ENCODE measurements around the gene RPL23. TPM values are rescaled to one million over a fixed set of nuclear protein-coding genes. Genes with fewer than 3 reads are reported as not detected.

The RPL23 gene
- total and polyA plus RNA-seq, 9 of the 15 experiments (the other 6 are each of a cell fraction or from before 2014, with no cell fraction given) = 1,745 to 3,667 (median 3,096) TPM

DNA sequence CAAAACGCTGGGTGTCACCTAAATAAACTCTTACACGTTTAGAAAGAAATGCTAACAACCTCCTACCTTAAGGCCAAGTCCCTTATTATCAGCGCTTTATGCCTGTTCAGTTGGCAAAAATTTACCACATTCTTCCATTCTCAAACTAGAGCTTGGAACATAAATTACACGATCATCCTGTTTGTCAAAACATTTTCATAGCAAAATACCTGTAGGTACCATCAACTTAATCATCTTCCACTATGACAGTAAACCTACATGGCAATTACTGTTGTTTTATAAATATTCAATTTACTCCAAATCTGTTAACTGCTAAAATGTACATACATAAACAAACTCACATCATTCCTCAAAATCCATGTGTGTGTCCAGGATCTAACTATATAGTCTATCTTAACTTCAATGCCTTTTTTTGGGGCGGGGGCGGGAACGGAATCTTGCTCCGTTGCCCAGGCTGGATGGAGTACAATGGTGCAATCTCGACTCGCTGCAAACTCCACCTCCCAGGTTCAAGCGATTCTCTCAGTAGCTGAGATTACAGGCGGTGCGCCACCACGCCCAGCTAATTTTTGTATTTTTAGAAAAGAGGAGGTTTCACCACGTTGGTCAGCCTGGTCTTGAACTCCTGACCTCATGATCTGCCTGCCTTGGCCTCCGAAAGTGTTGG is 4.4 kb downstream of the RPL23 start:
- H2AFZ ChIP-seq (ENCODE audit: low read depth, low read length) = no peak overlapping the region
- ATAC-seq = no peak
- peaks cover 62% of the 10 kb centered on the region for H3K36me3 ChIP-seq (ENCODE audit: control insufficient read depth, insufficient read depth, low read length)
- intact Hi-C loops (cut with micrococcal nuclease) = no loop called here
- FAIRE-seq = no peak
- in situ Hi-C loops (cut with MboI) = no loop called here
- peaks cover 14 to 15% of the 10 kb centered on the region in 2 experiments; a peak in 4 of 5 replicates for H3K4me1 ChIP-seq (replicated peaks in 1 of 2; ENCODE audit: control insufficient read depth in 2 of 2, insufficient read depth in 2 of 2, low read length in 2 of 2)
- H3K9me3 ChIP-seq (replicated peaks; ENCODE audit: control insufficient read depth, insufficient read depth, low read depth, low read length) = no peaks in the 10 kb centered on the region
- WGBS (ENCODE audit: insufficient coverage, low coverage, missing lambda C conversion rate) = 72% methylated on average over 15 of the region's 16 CpGs
- H3K27me3 ChIP-seq (ENCODE audit: control insufficient read depth in 2 of 2, insufficient read depth in 2 of 2, low read length in 2 of 2) = no peaks in the 10 kb centered on the region
- no TSS peak for BruUV-seq (replicated peaks)
- no peak overlapping the region for H3K4me3 ChIP-seq
- peaks cover 9% of the 10 kb centered on the region for H3K9me1 ChIP-seq (ENCODE audit: control insufficient read depth, insufficient read depth, low read length)
- H3K27ac ChIP-seq (ENCODE audit: extremely low read depth, low read depth, low read length) = no peak overlapping the region
- no peak overlapping the region for H3K9ac ChIP-seq (ENCODE audit: insufficient read depth in 1 of 2, low read depth in 2 of 2, low read length in 2 of 2)
- peaks cover 51% of the 10 kb centered on the region for H3K79me2 ChIP-seq (ENCODE audit: control insufficient read depth, insufficient read depth, low read length)
- ChIA-PET POLR2A (interaction anchor here (0.9 to 2.8 kb wide), 9 partner anchors 9 to 23 kb away, joined by 3 to 17 read pairs (median 5); partner anchors contain the start of gene LASP1), CTCF (ENCODE audit: low intra/inter-chr PET ratio) (no interaction called here)
- H3K4me2 ChIP-seq (ENCODE audit: insufficient read depth, low read length) = no peak overlapping the region
- DNase-seq (ENCODE audit: extremely low read depth in 1 of 4, low spot score in 3 of 4) = no peak
- H4K20me1 ChIP-seq (replicated peaks; ENCODE audit: control insufficient read depth, insufficient read depth, low read length) = peaks cover 32% of the 10 kb centered on the region
- TF ChIP-seq SUPT5H (IDR thresholded peaks at IDR 0.05) (peak; percentile 66), DMBX1 (CRISPR knock-in tag; IDR thresholded peaks at IDR 0.05; ENCODE audit: borderline replicate concordance) (no peak), CREM (IDR thresholded peaks at IDR 0.05; ENCODE audit: low read depth) (no peak), HDAC3 (IDR thresholded peaks at IDR 0.05; ENCODE audit: borderline replicate concordance, partially characterized antibody) (no peak), CHD1 (IDR thresholded peaks at IDR 0.05; ENCODE audit: low read length) (no peak), KDM1A (IDR thresholded peaks at IDR 0.05) (peak in 1 of 2 experiments; percentile 45; a peak in 1 of 4 replicates), TAL1 (IDR thresholded peaks at IDR 0.05) (no peak), RBM17 (IDR thresholded peaks at IDR 0.05; ENCODE audit: borderline replicate concordance, low read depth, low read length) (no peak), NELFE (IDR thresholded peaks at IDR 0.05; ENCODE audit: insufficient read depth, insufficient read length) (no peak), FOXJ2 (tag; IDR thresholded peaks at IDR 0.05) (no peak), RBBP5 (IDR thresholded peaks at IDR 0.05; ENCODE audit: borderline replicate concordance, insufficient read depth, low read length, poor library complexity, severe bottlenecking) (no peak), KAT2B (IDR thresholded peaks at IDR 0.05; ENCODE audit: low read depth, low read length) (no peak), ZBTB17 (CRISPR knock-in tag; IDR thresholded peaks at IDR 0.05) (no peak)
- TF ChIP-seq, protein P1, sequence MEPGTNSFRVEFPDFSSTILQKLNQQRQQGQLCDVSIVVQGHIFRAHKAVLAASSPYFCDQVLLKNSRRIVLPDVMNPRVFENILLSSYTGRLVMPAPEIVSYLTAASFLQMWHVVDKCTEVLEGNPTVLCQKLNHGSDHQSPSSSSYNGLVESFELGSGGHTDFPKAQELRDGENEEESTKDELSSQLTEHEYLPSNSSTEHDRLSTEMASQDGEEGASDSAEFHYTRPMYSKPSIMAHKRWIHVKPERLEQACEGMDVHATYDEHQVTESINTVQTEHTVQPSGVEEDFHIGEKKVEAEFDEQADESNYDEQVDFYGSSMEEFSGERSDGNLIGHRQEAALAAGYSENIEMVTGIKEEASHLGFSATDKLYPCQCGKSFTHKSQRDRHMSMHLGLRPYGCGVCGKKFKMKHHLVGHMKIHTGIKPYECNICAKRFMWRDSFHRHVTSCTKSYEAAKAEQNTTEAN (CRISPR knock-in tag; IDR thresholded peaks at IDR 0.05) = no peak
- TF ChIP-seq, protein P2, sequence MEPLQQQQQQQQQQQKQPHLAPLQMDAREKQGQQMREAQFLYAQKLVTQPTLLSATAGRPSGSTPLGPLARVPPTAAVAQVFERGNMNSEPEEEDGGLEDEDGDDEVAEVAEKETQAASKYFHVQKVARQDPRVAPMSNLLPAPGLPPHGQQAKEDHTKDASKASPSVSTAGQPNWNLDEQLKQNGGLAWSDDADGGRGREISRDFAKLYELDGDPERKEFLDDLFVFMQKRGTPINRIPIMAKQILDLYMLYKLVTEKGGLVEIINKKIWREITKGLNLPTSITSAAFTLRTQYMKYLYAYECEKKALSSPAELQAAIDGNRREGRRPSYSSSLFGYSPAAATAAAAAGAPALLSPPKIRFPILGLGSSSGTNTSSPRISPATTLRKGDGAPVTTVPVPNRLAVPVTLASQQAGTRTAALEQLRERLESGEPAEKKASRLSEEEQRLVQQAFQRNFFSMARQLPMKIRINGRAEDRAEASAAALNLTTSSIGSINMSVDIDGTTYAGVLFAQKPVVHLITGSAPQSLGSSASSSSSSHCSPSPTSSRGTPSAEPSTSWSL (CRISPR knock-in tag; IDR thresholded peaks at IDR 0.05; ENCODE audit: borderline replicate concordance) = no peak
- TF ChIP-seq, protein P3, sequence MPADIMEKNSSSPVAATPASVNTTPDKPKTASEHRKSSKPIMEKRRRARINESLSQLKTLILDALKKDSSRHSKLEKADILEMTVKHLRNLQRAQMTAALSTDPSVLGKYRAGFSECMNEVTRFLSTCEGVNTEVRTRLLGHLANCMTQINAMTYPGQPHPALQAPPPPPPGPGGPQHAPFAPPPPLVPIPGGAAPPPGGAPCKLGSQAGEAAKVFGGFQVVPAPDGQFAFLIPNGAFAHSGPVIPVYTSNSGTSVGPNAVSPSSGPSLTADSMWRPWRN (IDR thresholded peaks at IDR 0.05; ENCODE audit: low read depth) = no peak
- TF ChIP-seq, protein P4, sequence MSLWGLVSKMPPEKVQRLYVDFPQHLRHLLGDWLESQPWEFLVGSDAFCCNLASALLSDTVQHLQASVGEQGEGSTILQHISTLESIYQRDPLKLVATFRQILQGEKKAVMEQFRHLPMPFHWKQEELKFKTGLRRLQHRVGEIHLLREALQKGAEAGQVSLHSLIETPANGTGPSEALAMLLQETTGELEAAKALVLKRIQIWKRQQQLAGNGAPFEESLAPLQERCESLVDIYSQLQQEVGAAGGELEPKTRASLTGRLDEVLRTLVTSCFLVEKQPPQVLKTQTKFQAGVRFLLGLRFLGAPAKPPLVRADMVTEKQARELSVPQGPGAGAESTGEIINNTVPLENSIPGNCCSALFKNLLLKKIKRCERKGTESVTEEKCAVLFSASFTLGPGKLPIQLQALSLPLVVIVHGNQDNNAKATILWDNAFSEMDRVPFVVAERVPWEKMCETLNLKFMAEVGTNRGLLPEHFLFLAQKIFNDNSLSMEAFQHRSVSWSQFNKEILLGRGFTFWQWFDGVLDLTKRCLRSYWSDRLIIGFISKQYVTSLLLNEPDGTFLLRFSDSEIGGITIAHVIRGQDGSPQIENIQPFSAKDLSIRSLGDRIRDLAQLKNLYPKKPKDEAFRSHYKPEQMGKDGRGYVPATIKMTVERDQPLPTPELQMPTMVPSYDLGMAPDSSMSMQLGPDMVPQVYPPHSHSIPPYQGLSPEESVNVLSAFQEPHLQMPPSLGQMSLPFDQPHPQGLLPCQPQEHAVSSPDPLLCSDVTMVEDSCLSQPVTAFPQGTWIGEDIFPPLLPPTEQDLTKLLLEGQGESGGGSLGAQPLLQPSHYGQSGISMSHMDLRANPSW (CRISPR knock-in tag; IDR thresholded peaks at IDR 0.05) = no peak
